Caco-2 (cell line): ENCODE data around the gene DPPA2. TPM values are rescaled to one million over a fixed set of nuclear protein-coding genes. Genes with fewer than 3 reads are reported as not detected.
"Not testable (repeated sequence)": the region's sequence is repeated elsewhere in the genome, so short reads cannot be mapped to it uniquely, and the experiment has no call there.

Experiments
- BruUV-seq: library from RNA; stranded (reverse); fragments of 400-500 nt; replicated peaks from 2 replicates; lab custom pipeline; 2021; lab: Mats Ljungman, UMichigan
- CTCF ChIA-PET: fragments of 300-600 bp; sonication (Branson Sonifier 250); formaldehyde crosslinking; loops from one replicate; lab custom pipeline; 2022; ENCODE audit warnings: antibody characterized with exemption; lab: Charles Lee
- POLR2A ChIA-PET: fragments of 300-600 bp; sonication (Branson Sonifier 250); formaldehyde crosslinking; loops from one replicate; lab custom pipeline; 2022; ENCODE audit warnings: antibody characterized with exemption; lab: Charles Lee
- DNase-seq, 2 experiments: peaks; one replicate each; pipeline versions ENCODE4 v3.0.0 to v3.0.0-alpha.2; 2020 to 2022
- H3K27me3 ChIP-seq: replicated peaks from 2 replicates; pipeline ENCODE4 v1.6.0; 2011; ENCODE audit warnings: low read length; ENCODE audit not compliant: control insufficient read depth, insufficient read depth
- H3K36me3 ChIP-seq: 2 replicates; pipeline ENCODE4 v1.5.1; 2011; ENCODE audit warnings: low read length; ENCODE audit not compliant: control insufficient read depth, insufficient read depth
- H3K4me1 ChIP-seq: fragments of 250-450 bp; sonication (Bioruptor Pico); 2 replicates; pipeline ENCODE4 v1.5.1; 2020; ENCODE audit warnings: mild to moderate bottlenecking
- H3K4me3 ChIP-seq: 2 replicates; pipeline ENCODE4 v1.5.1; 2011; ENCODE audit warnings: low read depth, mild to moderate bottlenecking, control low read depth, low read length
- H3K9me3 ChIP-seq: fragments of 250-450 bp; sonication (Bioruptor Pico); 2 replicates; pipeline ENCODE4 v1.5.1; 2020; ENCODE audit warnings: mild to moderate bottlenecking, moderate library complexity
- H3K27ac Mint-ChIP-seq: one replicate; pipeline ENCODE4 v1.8.0; 2022; ENCODE audit warnings: mixed read lengths; ENCODE audit not compliant: unreplicated experiment
- H3K27me3 Mint-ChIP-seq: one replicate; pipeline ENCODE4 v1.8.0; 2022; ENCODE audit warnings: mixed read lengths; ENCODE audit not compliant: insufficient read depth, unreplicated experiment
- H3K36me3 Mint-ChIP-seq: one replicate; pipeline ENCODE4 v1.8.0; 2022; ENCODE audit warnings: mild to moderate bottlenecking, mixed read lengths; ENCODE audit not compliant: insufficient read depth, unreplicated experiment
- H3K4me1 Mint-ChIP-seq: one replicate; pipeline ENCODE4 v1.8.0; 2022; ENCODE audit warnings: low read depth, mixed read lengths; ENCODE audit not compliant: unreplicated experiment
- H3K4me3 Mint-ChIP-seq: one replicate; pipeline ENCODE4 v1.8.0; 2022; ENCODE audit warnings: mild to moderate bottlenecking, moderate library complexity, mixed read lengths; ENCODE audit not compliant: unreplicated experiment
- H3K9me3 Mint-ChIP-seq: one replicate; pipeline ENCODE4 v1.8.0; 2022; ENCODE audit warnings: mixed read lengths; ENCODE audit not compliant: unreplicated experiment
- intact Hi-C: fragments of 100-400 bp; cut with micrococcal nuclease; formaldehyde crosslinking; loops from one replicate; pipeline ENCODE4 v1.10.0; 2022; ENCODE audit not compliant: unreplicated experiment
- total RNA-seq: library from RNA; stranded (reverse); gene quantifications from 2 replicates; pipeline ENCODE4 v1.2.3, GENCODE V29; 2022
- TF ChIP-seq, protein P1 (sequence below), 2 experiments: fragments of 200-600 bp in 1 of 2; IDR thresholded peaks; 1 replicate in 1 of 2; 2 replicates in 1 of 2; pipeline versions ENCODE4 v1.5.1 to v1.8.0; 2011 to 2022; ENCODE audit warnings: antibody characterized with exemption in 1 of 2, control low read depth in 1 of 2, inconsistent platforms in 1 of 2, low read depth in 1 of 2, low read length in 1 of 2, mild to moderate bottlenecking in 1 of 2, moderate library complexity in 1 of 2; ENCODE audit not compliant: insufficient read depth in 1 of 2, severe bottlenecking in 1 of 2, unreplicated experiment in 1 of 2

Gene DPPA2
- total RNA-seq, 1 experiment from 2014 or later, result not detected

DNA sequence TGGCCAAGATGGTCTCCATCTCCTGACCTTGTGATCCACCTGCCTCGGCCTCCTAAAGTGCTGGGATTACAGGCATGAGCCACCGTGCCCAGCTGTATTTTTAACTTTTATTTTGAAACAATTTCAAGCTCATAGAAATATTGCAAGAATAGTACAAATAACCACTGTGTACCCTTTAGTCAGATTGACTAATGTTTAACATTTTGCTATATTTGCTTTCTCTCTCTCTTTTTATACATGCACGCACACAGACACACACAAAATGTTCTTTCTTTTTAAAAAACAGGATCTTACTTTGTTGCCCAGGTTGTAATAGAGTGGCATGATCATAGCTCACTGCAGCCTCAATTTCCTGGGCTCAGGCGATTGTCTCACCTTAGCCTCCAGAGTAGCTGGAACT lies 46.5 kb upstream of the DPPA2 start:
- DNase-seq, result no peak
- H3K9me3 Mint-ChIP-seq, result no peaks in the 10 kb centered on the region
- H3K4me1 ChIP-seq, result no peaks in the 10 kb centered on the region
- H3K36me3 Mint-ChIP-seq, result no peaks in the 10 kb centered on the region
- ChIA-PET POLR2A (no interaction called here), CTCF (no interaction called here)
- no peaks in the 10 kb centered on the region for H3K27me3 ChIP-seq
- TF ChIP-seq, protein P1, sequence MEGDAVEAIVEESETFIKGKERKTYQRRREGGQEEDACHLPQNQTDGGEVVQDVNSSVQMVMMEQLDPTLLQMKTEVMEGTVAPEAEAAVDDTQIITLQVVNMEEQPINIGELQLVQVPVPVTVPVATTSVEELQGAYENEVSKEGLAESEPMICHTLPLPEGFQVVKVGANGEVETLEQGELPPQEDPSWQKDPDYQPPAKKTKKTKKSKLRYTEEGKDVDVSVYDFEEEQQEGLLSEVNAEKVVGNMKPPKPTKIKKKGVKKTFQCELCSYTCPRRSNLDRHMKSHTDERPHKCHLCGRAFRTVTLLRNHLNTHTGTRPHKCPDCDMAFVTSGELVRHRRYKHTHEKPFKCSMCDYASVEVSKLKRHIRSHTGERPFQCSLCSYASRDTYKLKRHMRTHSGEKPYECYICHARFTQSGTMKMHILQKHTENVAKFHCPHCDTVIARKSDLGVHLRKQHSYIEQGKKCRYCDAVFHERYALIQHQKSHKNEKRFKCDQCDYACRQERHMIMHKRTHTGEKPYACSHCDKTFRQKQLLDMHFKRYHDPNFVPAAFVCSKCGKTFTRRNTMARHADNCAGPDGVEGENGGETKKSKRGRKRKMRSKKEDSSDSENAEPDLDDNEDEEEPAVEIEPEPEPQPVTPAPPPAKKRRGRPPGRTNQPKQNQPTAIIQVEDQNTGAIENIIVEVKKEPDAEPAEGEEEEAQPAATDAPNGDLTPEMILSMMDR (IDR thresholded peaks at IDR 0.05; ENCODE audit: insufficient read depth in 1 of 2, low read depth in 1 of 2, low read length in 1 of 2, severe bottlenecking in 1 of 2, unreplicated experiment in 1 of 2), result no peak
- no peaks in the 10 kb centered on the region for H3K36me3 ChIP-seq
- no peak overlapping the region for H3K4me3 Mint-ChIP-seq
- no peak overlapping the region for H3K27ac Mint-ChIP-seq
- H3K4me1 Mint-ChIP-seq, result no peaks in the 10 kb centered on the region
- no peaks in the 10 kb centered on the region for H3K27me3 Mint-ChIP-seq
- H3K4me3 ChIP-seq, result no peak overlapping the region
- no TSS peak for BruUV-seq
- intact Hi-C loops, result no loop called here
- H3K9me3 ChIP-seq, result no peaks in the 10 kb centered on the region

DNA sequence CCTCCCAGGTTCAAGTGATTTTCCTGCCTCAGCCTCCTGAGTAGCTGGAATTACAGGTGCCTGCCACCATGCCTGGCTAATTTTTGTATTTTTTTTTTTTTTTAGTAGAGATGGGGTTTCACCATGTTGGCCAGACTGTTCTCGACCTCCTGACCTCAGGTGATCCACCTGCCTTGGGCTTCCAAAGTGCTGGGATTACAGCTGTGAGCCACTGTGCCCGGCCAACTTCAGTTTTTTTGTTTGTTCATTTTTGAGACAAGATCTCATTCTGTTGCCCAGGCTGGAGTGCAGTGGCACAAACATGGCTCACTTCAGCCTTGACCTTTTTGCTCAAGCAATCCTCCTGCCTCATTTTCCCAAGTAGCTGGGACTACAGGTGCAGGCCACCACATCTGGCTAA lies 42.5 kb upstream of the DPPA2 start:
- H3K4me1 Mint-ChIP-seq, H3K36me3 ChIP-seq, H3K27me3 Mint-ChIP-seq, POLR2A ChIA-PET, H3K4me1 ChIP-seq, H3K27me3 ChIP-seq, H3K4me3 Mint-ChIP-seq, H3K27ac Mint-ChIP-seq, H3K36me3 Mint-ChIP-seq, intact Hi-C loops, H3K9me3 Mint-ChIP-seq, DNase-seq, H3K4me3 ChIP-seq, BruUV-seq, H3K9me3 ChIP-seq: not testable (repeated sequence)
- CTCF ChIA-PET, result interaction anchor here (0.7 kb wide), 1 partner anchor 1590 kb away, joined by 5 read pairs; no protein-coding TSS in a partner anchor

DNA sequence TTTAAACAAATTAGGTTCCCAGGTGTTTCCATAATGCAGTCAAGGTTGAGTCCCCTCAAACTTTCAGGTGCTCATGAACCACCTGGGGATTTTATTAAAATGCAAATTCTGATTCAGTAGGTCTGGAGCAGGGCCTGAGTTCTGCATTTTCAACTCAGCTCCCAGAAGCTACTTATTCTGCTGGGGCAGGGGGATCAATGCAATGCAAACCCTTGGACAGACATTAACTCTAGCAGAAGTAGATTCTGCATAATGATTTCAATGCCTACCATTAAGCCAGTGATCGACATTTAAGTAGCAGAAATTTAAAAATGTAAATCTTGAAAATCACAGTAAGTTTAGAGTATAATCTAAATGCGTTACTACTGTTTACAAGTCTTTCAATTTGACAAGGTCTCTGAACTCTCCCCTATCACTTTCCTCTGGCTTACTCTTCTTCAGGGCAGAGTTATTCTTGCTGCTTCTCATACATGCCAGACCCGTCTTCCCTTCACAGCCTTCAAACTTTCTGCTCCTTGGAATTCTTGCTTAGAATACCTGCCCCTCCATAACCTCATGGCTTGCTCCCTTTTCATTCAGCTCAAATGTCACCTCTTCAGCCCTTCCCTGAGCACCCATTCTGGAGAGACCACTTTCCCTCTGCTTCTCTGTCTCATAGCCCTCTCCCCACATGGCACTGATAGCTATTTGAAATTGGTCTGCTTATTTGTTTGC lies 40.3 kb upstream of the DPPA2 start:
- ChIA-PET POLR2A (no interaction called here), CTCF (no interaction called here)
- BruUV-seq, result no TSS peak
- Mint-ChIP-seq H3K27ac (no peak overlapping the region), H3K4me3 (no peak overlapping the region), H3K4me1 (peaks cover 6% of the 10 kb centered on the region), H3K27me3 (no peaks in the 10 kb centered on the region), H3K9me3 (no peaks in the 10 kb centered on the region), H3K36me3 (no peaks in the 10 kb centered on the region)
- H3K9me3 ChIP-seq, result no peaks in the 10 kb centered on the region
- TF ChIP-seq, protein P1 (IDR thresholded peaks at IDR 0.05; ENCODE audit: insufficient read depth in 1 of 2, low read depth in 1 of 2, low read length in 1 of 2, severe bottlenecking in 1 of 2, unreplicated experiment in 1 of 2), result no peak
- H3K27me3 ChIP-seq, result no peaks in the 10 kb centered on the region
- H3K4me1 ChIP-seq, result no peaks in the 10 kb centered on the region
- H3K4me3 ChIP-seq, result no peak overlapping the region
- DNase-seq, result no peak
- no peaks in the 10 kb centered on the region for H3K36me3 ChIP-seq
- intact Hi-C loops, result no loop called here
